ENCODE results near the gene TBC1D19. TPM values are rescaled to one million over a fixed set of nuclear protein-coding genes. Genes with fewer than 3 reads are reported as not detected.
A peak's percentile ranks its signal among the peaks of the same experiment; 100 is the strongest.

TBC1D19 gene
- total RNA-seq, 1 donor from 2014 or later: 17.2 TPM

DNA sequence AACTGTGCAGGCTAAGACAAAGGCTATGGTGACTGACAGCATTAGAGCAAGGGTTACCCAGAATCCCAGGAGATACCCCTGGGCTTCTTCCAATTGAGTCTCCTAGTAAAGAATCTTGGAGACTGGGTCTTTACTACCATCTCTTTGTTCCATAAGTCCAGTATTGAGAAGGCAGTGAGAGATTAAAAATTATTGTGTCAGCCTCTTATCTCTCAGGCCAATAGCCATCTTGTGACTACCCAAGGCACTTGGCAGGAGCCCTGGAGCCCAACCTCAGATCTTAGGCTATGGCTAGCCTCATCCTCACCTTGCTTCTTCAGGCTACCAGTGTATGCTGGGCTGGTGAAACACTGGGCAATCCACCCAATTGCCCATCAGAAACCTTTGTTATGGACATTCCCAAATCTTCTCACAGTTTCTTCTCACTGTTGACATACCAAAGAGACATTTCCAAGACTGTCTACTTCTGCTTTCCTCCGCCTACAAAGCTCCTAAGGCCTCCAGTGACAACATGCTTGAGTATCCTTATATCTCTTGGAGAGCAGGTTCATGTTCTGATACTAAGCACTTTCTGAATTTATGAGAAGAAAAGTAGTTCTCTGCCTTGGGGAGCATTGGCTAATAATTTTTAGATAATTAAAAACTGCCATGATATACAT is 200.5 kb downstream of the TBC1D19 start:
- no peak for DNase-seq (ENCODE audit: low read depth)
- TF ChIP-seq, protein P1, sequence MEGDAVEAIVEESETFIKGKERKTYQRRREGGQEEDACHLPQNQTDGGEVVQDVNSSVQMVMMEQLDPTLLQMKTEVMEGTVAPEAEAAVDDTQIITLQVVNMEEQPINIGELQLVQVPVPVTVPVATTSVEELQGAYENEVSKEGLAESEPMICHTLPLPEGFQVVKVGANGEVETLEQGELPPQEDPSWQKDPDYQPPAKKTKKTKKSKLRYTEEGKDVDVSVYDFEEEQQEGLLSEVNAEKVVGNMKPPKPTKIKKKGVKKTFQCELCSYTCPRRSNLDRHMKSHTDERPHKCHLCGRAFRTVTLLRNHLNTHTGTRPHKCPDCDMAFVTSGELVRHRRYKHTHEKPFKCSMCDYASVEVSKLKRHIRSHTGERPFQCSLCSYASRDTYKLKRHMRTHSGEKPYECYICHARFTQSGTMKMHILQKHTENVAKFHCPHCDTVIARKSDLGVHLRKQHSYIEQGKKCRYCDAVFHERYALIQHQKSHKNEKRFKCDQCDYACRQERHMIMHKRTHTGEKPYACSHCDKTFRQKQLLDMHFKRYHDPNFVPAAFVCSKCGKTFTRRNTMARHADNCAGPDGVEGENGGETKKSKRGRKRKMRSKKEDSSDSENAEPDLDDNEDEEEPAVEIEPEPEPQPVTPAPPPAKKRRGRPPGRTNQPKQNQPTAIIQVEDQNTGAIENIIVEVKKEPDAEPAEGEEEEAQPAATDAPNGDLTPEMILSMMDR (IDR thresholded peaks at IDR 0.05; ENCODE audit: insufficient read depth, low read length, poor library complexity, severe bottlenecking): no peak
- H3K4me3 ChIP-seq (ENCODE audit: low read depth, low read length): no peak overlapping the region
- peaks cover 2% of the 10 kb centered on the region for H3K36me3 ChIP-seq (ENCODE audit: control insufficient read depth, insufficient read depth, low read length)
- no peaks in the 10 kb centered on the region for H3K27me3 ChIP-seq (ENCODE audit: control insufficient read depth, insufficient read depth, low read length)

DNA sequence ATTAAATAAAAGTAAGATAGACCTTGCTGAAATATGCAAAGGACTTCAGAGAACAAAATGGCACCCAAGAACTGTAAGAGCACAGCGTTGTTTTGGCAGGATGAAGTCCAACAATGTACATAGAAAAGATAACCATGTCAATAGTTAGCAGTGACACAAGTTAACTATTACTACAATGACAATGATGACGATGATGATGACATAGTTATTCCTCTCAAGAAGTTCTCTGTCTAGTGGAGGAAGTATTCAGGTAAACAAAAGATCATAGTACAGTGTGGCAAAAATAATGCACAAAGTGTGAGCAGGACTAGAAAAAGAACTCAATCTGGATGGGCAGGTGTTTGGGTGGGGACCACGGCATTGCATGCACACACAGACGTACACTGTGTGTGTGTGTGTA is 201.4 kb downstream of the TBC1D19 start:
- no peak for DNase-seq (ENCODE audit: low read depth)
- no peak overlapping the region for H3K4me3 ChIP-seq (ENCODE audit: low read depth, low read length)
- no peaks in the 10 kb centered on the region for H3K27me3 ChIP-seq (ENCODE audit: control insufficient read depth, insufficient read depth, low read length)
- TF ChIP-seq, protein P1 (IDR thresholded peaks at IDR 0.05; ENCODE audit: insufficient read depth, low read length, poor library complexity, severe bottlenecking): no peak
- peaks cover 2% of the 10 kb centered on the region for H3K36me3 ChIP-seq (ENCODE audit: control insufficient read depth, insufficient read depth, low read length)

DNA sequence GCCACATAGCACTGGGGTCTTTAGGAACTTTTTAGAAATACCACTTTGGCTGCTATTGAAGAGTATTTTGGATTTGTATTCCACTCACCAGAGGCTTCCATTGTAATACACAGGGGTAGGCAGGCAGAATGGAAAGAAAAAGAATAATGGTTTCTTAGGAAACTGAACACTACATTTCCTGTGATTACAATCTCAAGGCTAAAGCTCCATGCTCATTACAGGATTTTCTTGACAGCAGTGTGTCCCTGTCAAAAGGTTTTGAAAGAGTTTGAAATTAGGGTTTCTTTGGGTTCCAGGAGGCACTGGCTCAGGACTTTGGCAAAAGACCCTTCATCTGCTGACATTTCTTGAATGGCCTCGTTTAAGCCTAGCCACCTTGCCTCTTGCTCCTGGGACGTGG is 201.9 kb downstream of the TBC1D19 start:
- DNase-seq (ENCODE audit: low read depth): no peak
- TF ChIP-seq, protein P1 (IDR thresholded peaks at IDR 0.05; ENCODE audit: insufficient read depth, low read length, poor library complexity, severe bottlenecking): no peak
- no peaks in the 10 kb centered on the region for H3K27me3 ChIP-seq (ENCODE audit: control insufficient read depth, insufficient read depth, low read length)
- H3K4me3 ChIP-seq (ENCODE audit: low read depth, low read length): no peak overlapping the region
- H3K36me3 ChIP-seq (ENCODE audit: control insufficient read depth, insufficient read depth, low read length): peaks cover 1% of the 10 kb centered on the region

DNA sequence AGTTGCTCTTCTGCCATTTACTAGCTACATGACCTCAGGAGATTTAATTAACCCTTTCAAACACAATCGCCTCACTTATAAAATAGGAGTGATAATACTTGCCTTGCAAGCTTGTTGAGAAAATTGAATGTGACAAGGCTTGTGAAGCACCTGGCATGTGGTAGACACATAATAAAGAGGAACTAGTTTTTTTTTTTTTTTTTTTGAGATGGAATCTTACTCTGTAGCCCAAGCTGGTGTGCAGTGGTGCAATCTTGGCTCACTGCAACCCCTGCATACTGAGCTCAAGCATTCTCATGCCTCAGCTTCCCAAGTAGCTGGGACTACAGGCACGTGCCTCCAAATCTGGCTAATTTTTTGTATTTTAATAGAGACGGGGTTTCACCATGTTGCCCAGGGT is 203.0 kb downstream of the TBC1D19 start:
- Histone ChIP-seq H3K4me3 (ENCODE audit: low read depth, low read length) (no peak overlapping the region), H3K27me3 (ENCODE audit: control insufficient read depth, insufficient read depth, low read length) (no peaks in the 10 kb centered on the region), H3K36me3 (ENCODE audit: control insufficient read depth, insufficient read depth, low read length) (peaks cover 1% of the 10 kb centered on the region)
- DNase-seq (ENCODE audit: low read depth): no peak
- TF ChIP-seq, protein P1 (IDR thresholded peaks at IDR 0.05; ENCODE audit: insufficient read depth, low read length, poor library complexity, severe bottlenecking): no peak

DNA sequence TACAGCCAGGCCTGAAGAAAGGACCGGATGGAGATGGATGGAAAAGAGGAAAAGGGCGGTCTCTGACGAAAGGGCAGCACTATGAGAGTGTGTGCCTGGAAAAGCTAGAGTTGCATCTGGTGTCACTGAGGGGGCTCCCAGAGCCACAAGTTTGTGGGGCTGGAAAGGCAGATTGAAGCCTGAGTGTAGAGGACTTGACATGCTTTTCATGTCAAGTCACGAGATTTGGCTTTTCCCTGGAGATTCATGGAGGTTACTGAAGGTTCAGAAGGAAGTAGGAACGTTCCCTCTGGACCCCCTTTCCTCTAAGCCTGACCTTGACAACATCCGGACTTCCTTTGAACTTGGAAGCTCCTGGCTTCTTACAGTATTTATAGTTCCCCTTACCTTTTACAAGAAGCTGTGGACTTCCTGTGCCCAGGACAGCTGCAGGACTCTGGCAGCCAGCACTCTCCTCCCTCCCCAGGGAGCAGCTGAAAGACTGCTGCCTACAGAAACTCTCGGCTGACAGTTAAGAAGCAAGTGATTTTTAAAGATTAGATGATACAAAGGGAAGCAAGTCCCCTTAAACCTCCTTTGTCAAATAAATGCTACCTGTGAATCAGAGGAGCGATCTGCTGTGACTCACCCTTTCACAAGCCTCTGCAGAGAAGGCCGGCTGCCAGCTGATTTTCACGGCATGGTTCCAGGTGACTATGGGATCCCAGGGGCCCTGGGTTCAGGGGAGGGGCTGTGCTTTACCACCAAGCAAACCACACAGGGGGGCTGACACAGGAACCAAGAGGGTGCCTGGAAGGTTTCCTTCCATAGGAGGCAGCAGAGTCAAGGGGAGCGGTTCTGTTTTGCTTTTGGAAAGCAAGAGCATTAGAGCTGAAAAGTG is 203.8 kb downstream of the TBC1D19 start:
- peak; percentile 55 for DNase-seq (ENCODE audit: low read depth)
- Histone ChIP-seq H3K36me3 (ENCODE audit: control insufficient read depth, insufficient read depth, low read length) (no peaks in the 10 kb centered on the region), H3K4me3 (ENCODE audit: low read depth, low read length) (no peak overlapping the region), H3K27me3 (ENCODE audit: control insufficient read depth, insufficient read depth, low read length) (no peaks in the 10 kb centered on the region)
- TF ChIP-seq, protein P1 (IDR thresholded peaks at IDR 0.05; ENCODE audit: insufficient read depth, low read length, poor library complexity, severe bottlenecking): peak; percentile 28
